ENCODE measurements around the gene OR1F1.
"Not testable (repeated sequence)": the region's sequence is repeated elsewhere in the genome, so short reads cannot be mapped to it uniquely, and the experiment has no call there.

OR1F1 gene

DNA sequence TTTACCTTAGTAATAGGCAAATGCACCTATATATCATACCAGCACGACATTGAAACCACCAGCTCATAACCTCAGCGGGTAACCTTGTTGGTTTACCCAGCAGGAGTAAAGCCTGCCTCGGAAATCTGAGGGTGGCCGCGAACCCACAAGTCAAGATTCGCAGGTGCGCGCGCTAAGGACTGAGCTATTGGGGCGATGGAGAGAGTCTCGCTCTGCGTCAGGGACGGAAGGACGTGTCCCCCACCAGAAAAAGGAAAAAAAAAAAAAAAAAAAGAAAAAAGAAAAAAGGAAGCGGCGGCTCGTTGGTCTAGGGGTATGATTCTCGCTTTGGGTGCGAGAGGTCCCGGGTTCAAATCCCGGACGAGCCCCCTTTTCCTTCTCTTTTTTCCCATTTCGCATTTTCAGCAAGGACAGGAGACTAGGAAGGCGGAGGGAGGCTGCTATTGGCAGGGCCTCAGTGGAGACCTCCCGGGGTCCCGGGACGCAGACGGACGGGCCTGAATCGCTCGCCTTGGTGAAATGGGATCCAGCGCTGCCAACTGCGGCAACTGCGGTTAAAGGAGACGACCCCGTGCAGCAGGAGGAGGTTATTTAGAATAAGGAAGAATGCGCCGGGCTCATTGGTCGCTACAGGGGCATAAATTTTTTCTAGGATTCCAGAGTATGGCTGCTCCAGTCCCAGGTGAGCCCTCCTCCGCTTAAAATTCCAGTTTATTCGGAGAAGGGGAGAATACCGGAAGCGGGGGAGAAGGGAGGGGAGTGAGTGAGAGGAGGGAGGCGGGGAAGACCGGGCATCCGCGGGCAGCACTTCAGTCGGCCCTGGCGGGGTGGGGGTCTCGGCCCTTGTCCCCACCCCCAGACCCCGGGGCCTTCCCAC is at the start of gene OR1F1:
Gene OR1F1, plus strand, starts transcription at position 407 of the 877 bp plus-strand sequence.
- DNase-seq (ENCODE audit: low spot score) = no peak

DNA sequence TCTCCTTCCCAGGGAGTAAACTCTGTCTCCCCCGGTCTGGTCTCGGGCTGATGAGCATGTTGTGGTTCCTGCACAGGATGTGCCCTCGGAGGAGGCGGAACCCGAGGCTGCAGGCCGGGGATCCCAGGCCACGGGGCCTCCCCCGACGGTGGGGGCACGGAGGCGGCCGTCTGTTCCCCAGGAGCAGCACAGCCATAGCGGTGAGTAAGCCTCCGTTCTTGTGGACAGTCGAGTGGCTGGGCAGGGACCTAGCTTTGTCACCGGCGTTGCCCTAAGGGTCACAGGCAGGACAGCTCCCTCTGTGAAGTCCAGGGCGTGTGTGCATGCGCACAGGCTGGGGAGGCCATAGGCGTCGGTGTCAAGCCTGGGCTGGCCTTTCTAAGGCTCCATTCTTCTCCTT is 49.7 kb upstream of the OR1F1 start:
- no peak for DNase-seq (ENCODE audit: low spot score)

DNA sequence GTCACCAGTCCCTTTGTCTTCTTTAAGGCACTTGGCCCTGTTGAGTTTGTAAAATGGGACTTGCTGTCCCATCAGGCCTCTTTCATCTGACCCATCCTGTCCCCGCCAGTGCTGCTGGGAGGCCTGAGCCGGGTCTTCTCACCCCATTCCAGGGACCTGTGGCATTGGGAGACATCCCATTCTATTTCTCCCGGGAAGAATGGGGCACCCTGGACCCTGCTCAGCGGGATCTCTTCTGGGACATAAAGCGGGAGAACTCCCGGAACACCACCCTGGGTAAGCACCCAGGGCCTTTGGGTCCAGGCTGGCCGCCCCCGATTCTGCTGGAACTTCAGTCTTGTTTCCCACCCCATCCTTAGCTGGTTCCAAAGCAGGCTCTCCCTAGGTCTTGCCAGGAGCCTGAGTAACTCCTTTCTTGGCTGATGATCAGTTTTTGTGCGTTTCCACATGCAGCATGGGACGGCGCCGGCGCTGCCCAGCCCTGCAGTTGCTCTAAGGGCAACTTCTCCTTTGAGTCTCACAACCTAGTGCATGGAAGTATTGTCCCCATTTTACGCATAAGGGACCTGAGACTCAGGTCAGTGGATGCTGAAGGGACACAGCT is 49.1 kb upstream of the OR1F1 start:
- DNase-seq (ENCODE audit: low spot score) = no peak

DNA sequence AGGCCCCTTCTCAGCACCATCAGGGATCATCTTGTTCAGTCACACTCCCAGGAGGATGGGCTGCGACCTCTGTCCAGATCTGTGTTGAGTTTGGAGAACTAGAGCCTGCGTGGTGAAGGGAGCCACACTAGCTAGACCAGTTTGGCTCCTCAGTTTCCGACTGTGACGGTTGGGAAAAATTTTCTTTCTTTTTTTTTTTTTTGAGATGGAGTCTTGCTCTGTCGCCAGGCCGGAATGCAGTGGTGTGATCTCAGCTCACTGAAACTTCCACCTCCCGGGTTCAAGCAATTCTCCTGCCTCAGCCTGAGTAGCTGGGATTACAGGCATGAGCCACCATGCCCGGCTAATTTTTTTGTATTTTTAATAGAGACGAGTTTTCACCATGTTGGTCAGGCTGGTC is 48.4 kb upstream of the OR1F1 start:
- not testable (repeated sequence) for DNase-seq (ENCODE audit: low spot score)

DNA sequence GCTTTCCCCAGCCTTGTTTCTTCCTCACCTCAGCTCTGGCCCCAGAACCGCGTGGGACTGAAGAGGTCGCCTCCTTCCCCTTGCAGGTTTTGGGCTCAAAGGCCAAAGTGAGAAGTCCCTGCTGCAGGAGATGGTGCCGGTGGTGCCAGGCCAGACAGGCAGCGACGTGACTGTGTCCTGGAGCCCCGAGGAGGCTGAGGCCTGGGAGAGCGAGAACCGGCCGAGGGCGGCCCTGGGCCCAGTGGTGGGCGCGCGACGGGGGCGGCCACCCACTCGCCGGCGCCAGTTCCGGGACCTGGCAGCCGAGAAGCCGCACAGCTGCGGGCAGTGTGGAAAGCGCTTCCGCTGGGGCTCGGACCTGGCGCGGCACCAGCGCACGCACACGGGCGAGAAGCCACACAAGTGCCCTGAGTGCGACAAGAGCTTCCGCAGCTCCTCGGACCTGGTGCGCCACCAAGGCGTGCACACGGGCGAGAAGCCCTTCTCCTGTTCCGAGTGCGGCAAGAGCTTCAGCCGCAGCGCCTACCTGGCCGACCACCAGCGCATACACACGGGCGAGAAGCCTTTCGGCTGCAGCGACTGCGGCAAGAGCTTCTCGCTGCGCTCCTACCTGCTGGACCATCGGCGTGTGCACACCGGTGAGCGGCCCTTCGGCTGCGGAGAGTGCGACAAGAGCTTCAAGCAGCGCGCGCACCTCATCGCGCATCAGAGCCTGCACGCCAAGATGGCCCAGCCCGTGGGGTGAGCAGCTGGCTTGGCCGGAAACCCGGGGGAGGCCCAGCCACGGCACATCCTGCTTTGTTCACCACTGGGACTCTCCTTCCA is 47.2 kb upstream of the OR1F1 start:
- no peak for DNase-seq (ENCODE audit: low spot score)

GRCh38 chr16:3141781-3142311 is 46.2 kb upstream of the OR1F1 start:
- DNase-seq (ENCODE audit: low spot score) = no peak

DNA sequence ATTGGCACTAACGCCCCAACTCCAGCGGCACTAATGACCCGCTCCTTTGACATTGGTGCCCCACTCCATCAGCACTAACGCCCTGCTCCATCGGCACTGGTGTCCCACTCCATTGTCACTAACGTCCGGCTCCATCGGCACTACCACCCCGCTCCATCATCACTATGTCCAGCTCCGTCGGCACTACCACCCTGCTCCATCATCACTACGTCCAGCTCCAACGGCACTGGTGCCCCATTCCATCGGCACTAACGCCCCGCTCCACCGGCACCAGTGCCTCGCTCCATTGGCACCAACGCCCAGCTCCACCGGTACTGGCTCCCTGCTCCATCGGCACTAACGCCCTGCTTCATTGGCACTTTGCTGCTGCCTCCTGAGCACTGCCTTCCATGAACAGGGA is 45.7 kb upstream of the OR1F1 start:
- no peak for DNase-seq (ENCODE audit: low spot score)

DNA sequence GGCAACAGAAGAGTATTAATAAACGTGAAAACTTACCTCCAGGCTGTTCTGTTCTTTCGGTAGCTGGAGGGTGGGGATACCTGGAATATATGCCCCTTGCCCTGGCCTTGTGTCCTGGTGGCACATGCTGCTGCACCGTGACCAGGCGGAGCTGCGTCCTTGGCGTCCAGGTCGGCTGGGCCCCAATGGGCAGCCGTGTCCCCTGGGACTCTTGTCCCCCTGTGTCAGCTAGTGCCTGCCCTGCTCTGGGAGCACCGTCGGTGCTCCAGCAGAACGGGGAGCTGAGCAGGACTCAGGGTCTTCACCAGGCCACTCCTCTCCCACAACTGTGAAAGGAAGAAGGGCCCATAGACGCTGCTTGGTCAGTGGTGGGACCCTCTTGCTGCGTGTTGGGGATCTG is 45.2 kb upstream of the OR1F1 start:
- DNase-seq (ENCODE audit: low spot score) = no peak

DNA sequence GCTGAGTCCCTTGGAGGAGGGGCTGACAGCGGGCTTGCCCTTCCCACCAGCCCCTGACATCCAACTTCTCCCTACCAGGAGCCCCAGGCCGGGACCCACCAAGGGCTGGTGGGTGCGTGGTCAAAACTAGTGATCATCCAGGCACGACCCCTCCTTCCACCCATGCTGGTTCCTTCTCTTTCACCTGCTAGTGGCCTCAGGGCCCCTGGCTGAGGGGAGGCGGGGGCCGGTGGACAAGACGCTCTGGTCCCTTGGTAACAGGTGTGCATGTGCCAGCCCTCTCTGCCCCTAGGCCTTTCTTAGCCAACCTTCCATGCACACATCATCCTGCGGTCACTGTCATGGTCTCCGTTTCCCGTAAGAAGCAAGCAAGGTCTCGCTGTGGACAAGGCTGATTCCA is 44.8 kb upstream of the OR1F1 start:
- no peak for DNase-seq (ENCODE audit: low spot score)

GRCh38 chr16:3143598-3144320 is 44.2 kb upstream of the OR1F1 start:
- no peak for DNase-seq (ENCODE audit: low spot score)

- no peak for DNase-seq (ENCODE audit: low spot score)
Measured at GRCh38 chr16:3144321-3144983, 43.6 kb upstream of the OR1F1 start.

DNA sequence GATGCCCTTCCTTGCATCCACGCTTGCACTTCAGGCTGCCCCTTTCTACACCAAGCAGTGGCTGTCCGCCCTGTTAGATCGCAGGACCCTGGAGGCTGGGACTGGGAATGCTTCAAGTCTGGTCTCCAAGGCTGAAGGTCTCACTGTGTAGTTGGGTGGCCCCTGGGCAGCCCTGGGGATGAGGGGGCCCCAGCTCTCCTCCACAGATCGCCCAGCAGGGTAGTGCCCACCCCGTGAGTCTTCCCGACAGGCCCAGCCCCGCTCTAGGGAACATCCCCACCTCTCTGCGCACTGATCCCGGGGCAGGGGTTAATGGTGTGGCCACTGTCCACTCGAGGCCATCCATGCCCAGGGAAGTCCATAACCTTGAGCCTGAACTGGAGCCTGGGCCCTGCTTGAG is 42.9 kb upstream of the OR1F1 start:
- DNase-seq (ENCODE audit: low spot score) = no peak

- DNase-seq (ENCODE audit: low spot score) = no peak
Measured at GRCh38 chr16:3145660-3146059, 42.3 kb upstream of the OR1F1 start.

- no peak for DNase-seq (ENCODE audit: low spot score)
Measured at GRCh38 chr16:3147046-3147756, 40.8 kb upstream of the OR1F1 start.

GRCh38 chr16:3147757-3148104 is 40.3 kb upstream of the OR1F1 start:
- DNase-seq (ENCODE audit: low spot score) = no peak

DNA sequence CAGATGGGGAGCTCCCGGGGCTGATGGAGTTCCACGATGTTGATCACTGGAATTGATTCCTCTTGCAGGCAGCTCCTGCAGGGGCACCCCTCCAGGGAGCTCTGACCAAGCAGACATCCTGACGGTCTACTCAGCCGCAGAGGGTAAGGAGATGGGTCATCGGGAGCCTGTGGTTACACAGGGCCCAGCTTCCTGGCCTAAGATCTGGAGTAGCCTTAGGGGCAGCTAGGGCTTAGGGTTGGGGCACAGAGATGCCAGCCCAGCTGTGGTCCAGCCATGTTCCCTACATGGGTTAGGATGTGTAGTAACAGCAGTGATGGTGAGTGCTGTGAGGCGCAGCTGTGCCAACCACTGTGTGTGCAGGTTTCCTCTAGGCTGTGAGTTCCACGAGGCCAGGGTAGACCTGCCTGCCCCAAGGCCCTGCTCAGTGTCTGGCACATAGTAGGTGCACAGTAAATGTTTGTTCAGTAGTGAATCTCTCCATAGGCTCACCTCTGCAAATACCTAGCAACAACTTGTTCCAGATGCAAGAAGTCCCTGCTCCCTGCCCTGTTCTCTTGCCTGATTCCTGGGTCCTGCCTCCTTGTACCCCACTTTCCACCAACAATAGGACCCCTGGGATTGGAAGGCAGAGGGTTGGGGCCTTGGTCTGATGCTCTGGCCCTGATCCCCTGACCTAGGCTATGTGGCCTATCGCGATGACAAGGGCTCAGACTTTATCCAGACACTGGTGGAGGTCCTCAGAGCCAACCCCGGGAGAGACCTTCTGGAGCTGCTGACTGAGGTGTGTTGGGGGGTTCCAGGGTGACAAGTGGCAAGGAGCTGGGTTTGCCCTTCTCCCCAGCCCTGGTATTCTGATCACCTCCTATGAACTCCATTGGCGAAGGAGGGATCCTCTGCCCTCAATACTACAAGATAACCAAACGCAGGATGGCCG is 39.5 kb upstream of the OR1F1 start:
- no peak for DNase-seq (ENCODE audit: low spot score)

DNA sequence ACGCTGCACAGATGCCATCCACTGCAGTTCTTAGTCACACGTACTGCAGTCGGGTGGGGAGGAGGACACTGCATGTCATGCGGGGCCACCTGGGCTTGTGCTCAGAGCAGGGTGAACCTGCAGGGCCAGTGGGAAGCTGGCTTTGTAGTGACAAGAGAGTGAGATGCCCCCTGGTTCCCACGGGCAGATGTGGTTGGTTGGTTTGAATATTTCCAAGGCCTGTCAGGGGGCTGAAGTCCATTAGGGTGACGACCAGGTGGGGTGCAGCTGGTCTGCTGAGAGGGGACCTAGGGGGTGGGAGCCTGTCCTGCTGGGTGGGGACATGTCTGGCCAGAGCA is 38.8 kb upstream of the OR1F1 start:
- no peak for DNase-seq (ENCODE audit: low spot score)

- DNase-seq (ENCODE audit: low spot score) = peak; percentile 60
Measured at GRCh38 chr16:3149630-3150345, 38.2 kb upstream of the OR1F1 start.
